Dermis blood vessel endothelial cell (primary cell): ENCODE measurements around the gene NOS2. TPM values are rescaled to one million over a fixed set of nuclear protein-coding genes. Genes with fewer than 3 reads are reported as not detected.
"Not testable (repeated sequence)": the region's sequence is repeated elsewhere in the genome, so short reads cannot be mapped to it uniquely, and the experiment has no call there.

Experiments used
- DNase-seq: peaks from one replicate; pipeline ENCODE4 v3.0.0; 2010
- total RNA-seq: library from RNA; depleted of rRNA; stranded (reverse); fragments of >200 nt; gene quantifications from 2 replicates; pipeline ENCODE4 v1.2.3, GENCODE V29; 2014

The NOS2 gene
- total RNA-seq, 1 donor from 2014 or later = 0.34 TPM

GRCh38 chr17:27783440-27784350, 16.6 kb downstream of the NOS2 start:
- DNase-seq = no peak

GRCh38 chr17:27782791-27783206, 17.5 kb downstream of the NOS2 start:
- peak; percentile 24 for DNase-seq

DNA sequence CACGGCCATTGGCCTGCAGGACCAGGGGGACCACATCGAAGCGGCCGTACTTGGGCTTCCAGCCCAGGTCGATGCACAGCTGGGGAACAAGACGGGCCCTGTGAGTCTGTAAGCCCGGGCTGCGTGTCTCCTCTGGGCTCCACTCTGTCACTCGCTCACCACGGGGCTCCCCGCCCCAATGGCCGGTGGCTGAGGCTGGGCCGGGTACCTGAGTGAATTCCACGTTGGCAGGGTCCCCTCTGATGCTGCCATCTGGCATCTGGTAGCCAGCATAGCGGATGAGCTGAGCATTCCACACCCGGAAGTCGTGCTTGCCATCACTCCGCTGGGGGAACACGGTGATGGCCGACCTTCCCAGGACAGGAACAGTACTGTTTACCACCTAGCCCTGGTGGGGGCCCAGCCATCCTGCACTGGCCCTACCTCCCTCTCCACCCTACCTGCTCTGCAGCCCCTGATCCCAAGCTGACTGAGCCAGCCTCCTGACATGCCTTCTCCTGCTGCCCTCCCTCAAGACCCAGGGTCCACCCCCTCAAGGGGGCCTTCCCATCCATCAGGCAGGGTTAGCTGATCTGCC, 19.4 kb downstream of the NOS2 start:
- DNase-seq = no peak

DNA sequence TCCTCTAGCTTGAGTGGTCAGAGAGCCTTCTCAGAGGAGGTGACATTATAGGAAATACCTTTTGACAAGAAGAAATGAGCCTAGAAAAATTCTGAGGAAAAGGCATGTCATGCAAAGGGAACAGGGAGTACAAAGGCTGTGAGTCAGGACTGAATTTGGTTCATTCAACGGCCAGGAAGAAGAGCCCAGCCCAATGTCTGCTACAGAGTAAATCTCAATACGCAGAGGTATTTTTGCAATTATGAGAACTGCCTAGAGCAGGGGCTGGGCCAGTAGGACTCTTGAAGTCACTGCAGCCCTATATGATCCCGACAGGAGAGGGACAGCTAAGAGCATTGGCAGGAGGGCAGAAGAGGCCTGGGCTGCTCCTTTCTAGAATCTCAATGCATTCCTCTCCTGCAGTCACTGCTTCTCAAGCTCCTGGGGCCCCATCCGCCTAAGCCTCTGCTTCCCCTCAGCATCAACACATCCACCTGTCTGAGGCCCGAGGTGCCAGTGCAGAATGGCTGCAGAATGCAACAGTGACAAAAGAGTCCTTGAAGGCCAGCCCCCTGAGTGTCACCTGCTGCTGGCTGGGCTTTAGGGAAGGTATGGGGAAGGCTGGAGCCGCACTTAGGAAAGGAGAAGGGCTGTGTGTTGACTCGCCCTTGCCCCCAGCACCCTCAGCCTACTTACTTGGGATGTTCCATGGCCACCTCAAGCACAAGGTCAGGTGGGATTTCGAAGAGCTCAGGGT, 20.1 kb downstream of the NOS2 start:
- DNase-seq = no peak

GRCh38 chr17:27778183-27778582, 22.1 kb downstream of the NOS2 start:
- no peak for DNase-seq

DNA sequence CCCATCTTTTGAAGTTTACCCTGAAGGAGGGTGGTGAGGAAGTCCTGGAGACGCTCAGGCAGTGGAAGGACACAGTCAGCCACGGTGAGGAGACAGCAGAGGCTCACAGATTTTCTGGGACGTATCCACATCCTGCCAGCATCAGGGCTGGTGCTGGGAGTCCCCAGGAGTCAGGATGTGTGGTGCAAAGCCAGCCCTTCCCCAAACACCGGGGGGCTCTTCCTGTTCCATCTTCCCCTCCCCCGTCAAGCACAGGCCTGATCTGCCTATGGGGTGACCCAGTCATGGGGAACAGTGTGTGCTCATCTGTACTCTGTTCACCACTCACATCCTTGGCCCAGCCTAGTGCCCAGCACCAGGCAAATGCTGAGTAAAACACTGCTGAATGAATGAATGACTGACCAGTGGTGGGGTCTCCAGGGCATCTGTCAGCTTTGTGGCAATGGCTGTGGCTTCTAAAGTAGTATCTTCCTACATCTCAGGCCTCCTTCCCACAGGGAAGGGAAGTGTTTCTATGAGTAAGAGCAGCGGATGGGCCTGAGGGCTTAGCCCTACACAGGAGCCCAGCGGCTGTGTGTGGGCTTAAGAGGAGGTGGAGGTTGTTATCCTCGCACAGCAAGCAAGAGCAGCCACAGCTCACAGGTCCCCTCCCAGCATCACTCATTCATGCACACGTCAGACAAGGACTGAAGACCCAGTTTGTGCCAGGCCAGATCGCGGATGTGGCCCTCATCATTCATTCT, 23.3 kb downstream of the NOS2 start:
- DNase-seq = no peak

DNA sequence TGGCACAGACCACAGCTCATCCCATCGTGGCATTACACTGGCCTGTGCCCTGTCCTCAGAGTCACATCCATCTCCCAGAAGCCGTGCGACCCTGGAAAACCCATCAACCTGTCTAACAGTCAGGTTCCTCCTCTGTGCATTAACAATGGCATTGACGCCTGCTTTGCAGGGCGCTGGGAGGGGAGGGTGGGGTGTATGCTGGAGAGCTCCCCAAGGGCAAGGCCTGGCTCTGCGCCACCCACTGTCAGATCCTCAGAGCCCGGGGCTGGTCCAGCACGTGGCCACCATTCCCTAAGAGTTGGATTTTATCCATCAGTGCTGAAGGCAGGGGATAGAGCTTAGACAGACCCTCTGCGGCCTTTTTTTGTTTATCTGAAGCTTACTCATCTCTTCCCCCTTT, 28.7 kb downstream of the NOS2 start:
- DNase-seq = no peak

DNA sequence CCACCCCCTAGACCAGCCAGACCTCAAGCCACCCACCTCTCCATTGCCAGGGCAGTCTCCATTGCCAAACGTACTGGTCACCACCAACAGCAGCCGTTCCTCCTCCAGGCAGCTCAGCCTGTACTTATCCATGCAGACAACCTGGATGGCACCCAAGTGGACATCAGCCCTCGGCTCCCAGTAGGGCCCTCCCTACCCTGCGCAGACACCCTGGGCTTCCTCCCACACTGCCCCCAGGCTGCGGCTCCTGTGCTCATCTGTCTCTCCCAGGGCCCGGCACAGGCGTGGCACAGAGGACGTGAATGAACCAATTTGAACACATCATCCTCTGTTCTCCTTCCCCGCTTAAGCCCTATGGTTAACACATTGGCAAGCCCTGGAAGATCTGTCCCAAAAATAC, 29.5 kb downstream of the NOS2 start:
- no peak for DNase-seq

DNA sequence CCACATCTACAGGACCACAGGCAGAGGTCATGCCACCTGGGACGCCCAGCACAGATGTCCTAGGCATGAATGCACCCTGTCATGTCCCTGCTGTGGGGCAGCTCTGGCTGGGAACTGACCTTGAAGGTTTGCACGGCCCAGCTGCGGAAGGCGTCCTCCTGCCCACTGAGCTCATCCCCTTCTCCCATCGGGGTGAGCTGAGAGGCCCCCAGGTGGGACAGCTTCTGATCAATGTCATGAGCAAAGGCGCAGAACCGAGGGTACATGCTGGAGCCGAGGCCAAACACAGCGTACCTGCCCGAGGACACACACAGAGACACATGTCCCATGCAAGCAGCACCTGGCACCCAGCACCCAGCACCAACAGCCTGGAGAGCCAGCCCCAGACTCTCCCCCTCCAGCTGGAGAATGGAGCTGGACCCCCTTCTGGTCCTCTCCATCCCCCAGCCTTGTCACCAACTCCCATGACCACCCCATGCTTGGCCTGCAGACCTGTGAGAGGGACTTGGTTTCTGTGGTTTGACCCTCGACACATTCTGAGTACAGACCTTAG, 31.4 kb downstream of the NOS2 start:
- DNase-seq = no peak

DNA sequence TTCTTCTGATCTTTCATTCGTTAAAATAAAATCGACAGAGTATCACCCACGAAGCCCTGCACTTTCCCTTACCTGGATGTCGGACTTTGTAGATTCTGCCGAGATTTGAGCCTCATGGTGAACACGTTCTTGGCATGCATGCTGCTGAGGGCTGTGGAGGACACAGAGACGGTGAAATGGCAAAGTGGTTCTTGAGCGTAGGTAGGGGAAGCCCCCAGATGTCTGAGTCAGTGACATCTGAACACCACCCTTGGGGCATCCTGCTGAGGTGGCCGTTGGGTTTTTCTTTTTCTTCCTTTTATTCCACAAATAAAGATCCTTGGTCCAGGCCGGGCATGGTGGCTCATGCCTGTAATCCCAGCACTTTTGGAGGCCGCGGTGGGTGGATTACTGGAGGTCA, 33.9 kb downstream of the NOS2 start:
- DNase-seq = no peak

- no peak for DNase-seq
Observed at GRCh38 chr17:27765353-27765752, 35.0 kb downstream of the NOS2 start.

GRCh38 chr17:27764589-27764988, 35.7 kb downstream of the NOS2 start:
- no peak for DNase-seq

DNA sequence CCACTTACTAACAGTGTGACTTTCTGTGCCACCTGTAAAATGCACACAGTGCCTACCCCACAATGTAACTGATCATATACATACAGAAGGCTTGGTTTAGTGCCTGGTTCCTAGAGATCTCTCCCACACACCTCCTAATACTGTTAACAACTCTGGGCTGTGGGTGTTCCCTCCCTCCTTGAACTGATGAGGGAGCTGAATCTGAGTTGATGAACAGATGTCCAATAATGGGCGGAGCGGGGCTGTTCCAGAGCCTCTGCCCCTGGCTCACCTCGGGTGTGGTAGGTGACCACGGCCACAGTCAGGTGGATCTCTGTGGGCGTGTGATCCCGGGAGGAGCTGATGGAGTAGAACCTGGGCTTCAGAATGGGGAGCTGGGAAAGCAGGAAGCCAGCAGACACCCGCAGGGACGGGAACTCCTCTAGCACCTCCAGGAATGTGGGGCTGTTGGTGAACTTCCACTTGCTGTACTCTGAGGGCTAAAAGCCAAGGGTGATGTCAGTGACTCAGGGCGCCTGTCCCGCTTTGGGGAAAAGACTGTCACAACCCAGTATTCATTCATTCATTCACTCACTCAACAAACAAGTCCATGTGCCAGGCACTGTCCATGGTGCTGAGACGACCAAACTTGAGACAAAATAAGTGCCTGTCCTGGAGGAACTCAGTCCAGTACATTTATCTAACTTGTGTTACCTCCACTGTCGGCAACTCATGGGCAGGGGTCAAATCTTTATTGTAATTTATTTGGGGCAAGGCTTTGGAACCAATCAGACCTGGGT, 37.6 kb downstream of the NOS2 start:
- DNase-seq = peak; percentile 62

GRCh38 chr17:27760931-27761330, 39.4 kb downstream of the NOS2 start:
- not testable (repeated sequence) for DNase-seq

- peak; percentile 69 for DNase-seq
Observed at GRCh38 chr17:27760069-27760885, 40.1 kb downstream of the NOS2 start.

- no peak for DNase-seq
Observed at GRCh38 chr17:27759528-27759927, 40.8 kb downstream of the NOS2 start.

GRCh38 chr17:27756467-27757371, 43.6 kb downstream of the NOS2 start:
- peak; percentile 79 for DNase-seq

DNA sequence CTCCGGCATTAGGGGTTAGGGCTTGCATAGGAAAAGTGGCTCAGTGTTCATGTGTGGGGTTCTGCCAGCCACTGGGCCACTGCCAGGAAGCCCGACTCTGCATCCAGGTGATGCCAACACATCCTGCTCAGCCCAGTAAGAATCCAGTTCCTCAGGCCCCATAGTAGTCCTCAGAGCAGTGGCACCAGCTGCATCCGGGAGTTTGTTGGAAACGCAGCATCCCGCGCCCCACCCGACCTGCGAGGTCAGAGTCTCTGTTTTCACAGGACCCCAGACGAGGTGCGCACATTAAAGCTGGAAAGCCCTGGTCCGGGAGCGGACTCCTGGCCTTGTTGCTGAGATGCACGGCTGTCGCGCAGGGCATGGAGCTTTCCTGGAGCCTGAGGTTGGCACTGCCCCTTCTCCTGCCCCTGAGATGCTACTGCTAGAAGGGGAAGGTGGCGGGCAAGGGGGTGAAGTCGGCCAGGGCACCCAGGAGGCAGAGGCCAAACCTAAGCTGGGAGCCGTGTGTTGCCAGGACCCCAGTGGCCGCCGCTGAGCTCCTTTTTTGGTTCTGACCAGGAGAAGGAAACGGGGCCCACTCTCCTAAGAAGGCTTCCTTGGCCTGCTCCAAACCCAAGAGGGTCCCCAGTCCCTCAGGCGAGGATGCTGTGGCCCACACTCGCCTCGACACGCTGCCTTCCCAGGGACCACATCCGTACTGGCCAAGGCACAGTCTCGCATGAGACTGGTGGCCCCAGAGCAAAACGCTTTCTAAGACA, 44.4 kb downstream of the NOS2 start:
- no peak for DNase-seq

- DNase-seq = no peak
Observed at GRCh38 chr17:27754549-27754948, 45.8 kb downstream of the NOS2 start.
